ENCODE results near the gene METAP1D. TPM values are rescaled to one million over a fixed set of nuclear protein-coding genes. Genes with fewer than 3 reads are reported as not detected.

METAP1D gene
- polyA plus RNA-seq, 1 of the 3 experiments (the other 2 are of a cell fraction), result 10.3 TPM

DNA sequence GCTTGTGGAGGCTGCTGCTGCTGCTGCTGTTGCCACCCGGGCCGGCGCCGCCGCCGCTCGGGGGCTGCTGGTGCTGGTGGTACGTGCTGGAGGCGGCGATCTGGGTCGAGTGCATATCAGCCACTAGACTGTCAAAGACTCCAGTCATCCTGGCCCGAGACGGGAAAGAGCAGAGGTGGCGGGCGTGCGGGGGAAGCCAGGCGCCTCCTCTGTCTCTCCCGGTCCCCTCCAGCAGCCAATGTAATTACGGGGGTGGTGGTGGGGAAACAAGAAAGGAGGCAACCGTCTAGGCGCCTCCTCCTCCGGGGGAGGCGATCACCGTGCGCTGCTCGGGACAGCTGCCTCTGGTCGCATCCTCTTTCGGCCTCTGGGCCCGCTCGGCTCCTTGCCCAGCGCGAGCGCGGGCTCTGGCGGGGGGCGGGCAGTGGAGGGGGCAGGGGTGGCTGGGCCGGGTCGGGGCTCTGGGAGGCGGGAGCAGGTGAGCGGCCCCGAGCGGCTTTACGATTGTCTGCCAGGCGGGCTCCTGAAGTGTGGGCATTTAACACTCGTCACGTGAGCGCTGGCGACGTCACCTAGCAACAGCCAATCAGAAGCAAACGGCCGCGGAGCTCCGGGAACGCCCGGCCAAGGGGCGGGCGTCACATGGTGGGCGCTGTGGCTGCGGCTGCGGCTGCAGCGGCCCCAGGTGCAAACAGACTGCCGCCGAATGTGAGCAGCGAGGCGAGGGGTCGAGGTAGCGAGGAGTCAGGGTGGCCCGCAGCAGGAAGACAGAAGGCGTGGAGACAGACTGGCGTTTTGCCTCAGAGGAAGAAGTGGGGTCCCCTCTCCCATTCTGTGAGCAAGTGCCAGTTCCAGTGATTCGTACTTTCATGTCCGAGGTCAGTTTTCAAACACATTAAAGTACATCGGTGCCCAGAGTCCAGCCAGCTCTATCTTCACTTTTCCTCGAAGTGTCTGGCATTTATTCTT, 102.9 kb downstream of the METAP1D start, which contains the start of gene DLX2:
TSS of gene DLX2 (minus strand) at position 510 of the 969 bp plus-strand sequence. CDS start at position 148, 362 bp downstream.
- Histone ChIP-seq H3K4me3 (ENCODE audit: low read depth in 2 of 2, low read length in 1 of 2) (peak within 1 kb of the TSS; percentile 51 to 64), H2AFZ (ENCODE audit: low read depth) (peak within 1 kb of the TSS; percentile 90), H3K9ac (peak within 1 kb of the TSS; percentile 27; the same call in 1 of the 2 replicates), H3F3A (replicated peaks; ENCODE audit: insufficient read depth) (peaks cover 15% of the 10 kb centered on the region), H3K9me3 (no peaks in the 10 kb centered on the region), H3K9me2 (no peaks in the 10 kb centered on the region), H3K4me2 (peak within 1 kb of the TSS; percentile 75), H3K27me3 (ENCODE audit: insufficient read depth) (peaks cover 21% of the 10 kb centered on the region; the same call in 1 of the 2 replicates), H4K20me1 (ENCODE audit: insufficient read depth) (no peaks in the 10 kb centered on the region), H3K36me3 (replicated peaks in 1 of 2; ENCODE audit: control insufficient read depth in 1 of 2, insufficient read depth in 2 of 2, low read length in 1 of 2) (no peaks in the 10 kb centered on the region), H3K27ac (ENCODE audit: low read depth in 2 of 2, low read length in 1 of 2) (no peak within 1 kb of the TSS), H3K4me1 (ENCODE audit: control insufficient read depth in 1 of 2, insufficient read depth in 2 of 2, low read depth in 1 of 2, low read length in 1 of 2) (peaks cover 9 to 31% of the 10 kb centered on the region in 2 experiments), H3K79me2 (ENCODE audit: insufficient read depth) (no peaks in the 10 kb centered on the region)
- DNase-seq, result peak; percentile 94
- ChIA-PET CTCF (interaction anchor here (0.6 to 8.7 kb wide), 32 partner anchors 11 to 530 kb away, joined by 3 to 96 read pairs (median 3); partner anchors contain the start of genes DLX1 and HAT1), POLR2A (no interaction called here)
- WGBS (ENCODE audit: low lambda C conversion rate), result under 1% methylated on average over 31 of the region's 74 CpGs
- TF ChIP-seq, protein P1, sequence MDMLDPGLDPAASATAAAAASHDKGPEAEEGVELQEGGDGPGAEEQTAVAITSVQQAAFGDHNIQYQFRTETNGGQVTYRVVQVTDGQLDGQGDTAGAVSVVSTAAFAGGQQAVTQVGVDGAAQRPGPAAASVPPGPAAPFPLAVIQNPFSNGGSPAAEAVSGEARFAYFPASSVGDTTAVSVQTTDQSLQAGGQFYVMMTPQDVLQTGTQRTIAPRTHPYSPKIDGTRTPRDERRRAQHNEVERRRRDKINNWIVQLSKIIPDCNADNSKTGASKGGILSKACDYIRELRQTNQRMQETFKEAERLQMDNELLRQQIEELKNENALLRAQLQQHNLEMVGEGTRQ (IDR thresholded peaks at IDR 0.05; ENCODE audit: borderline replicate concordance, low read depth, low read length), result peak; percentile 79
- TF ChIP-seq, protein P2, sequence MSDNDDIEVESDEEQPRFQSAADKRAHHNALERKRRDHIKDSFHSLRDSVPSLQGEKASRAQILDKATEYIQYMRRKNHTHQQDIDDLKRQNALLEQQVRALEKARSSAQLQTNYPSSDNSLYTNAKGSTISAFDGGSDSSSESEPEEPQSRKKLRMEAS (IDR thresholded peaks at IDR 0.05; ENCODE audit: low read depth), result peak; percentile 72
- TF ChIP-seq, protein P3, sequence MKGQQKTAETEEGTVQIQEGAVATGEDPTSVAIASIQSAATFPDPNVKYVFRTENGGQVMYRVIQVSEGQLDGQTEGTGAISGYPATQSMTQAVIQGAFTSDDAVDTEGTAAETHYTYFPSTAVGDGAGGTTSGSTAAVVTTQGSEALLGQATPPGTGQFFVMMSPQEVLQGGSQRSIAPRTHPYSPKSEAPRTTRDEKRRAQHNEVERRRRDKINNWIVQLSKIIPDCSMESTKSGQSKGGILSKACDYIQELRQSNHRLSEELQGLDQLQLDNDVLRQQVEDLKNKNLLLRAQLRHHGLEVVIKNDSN (IDR thresholded peaks at IDR 0.05; ENCODE audit: borderline replicate concordance, low read depth), result peak; percentile 92
- no peak for TF ChIP-seq RXRA (IDR thresholded peaks at IDR 0.05; ENCODE audit: borderline replicate concordance, low read depth)
- no peak for TF ChIP-seq TAF1 (IDR thresholded peaks at IDR 0.05; ENCODE audit: borderline replicate concordance, low read depth, low read length)
- TF ChIP-seq GATA2 (CRISPR knock-in tag; IDR thresholded peaks at IDR 0.05), result no peak
- TF ChIP-seq, protein P4, sequence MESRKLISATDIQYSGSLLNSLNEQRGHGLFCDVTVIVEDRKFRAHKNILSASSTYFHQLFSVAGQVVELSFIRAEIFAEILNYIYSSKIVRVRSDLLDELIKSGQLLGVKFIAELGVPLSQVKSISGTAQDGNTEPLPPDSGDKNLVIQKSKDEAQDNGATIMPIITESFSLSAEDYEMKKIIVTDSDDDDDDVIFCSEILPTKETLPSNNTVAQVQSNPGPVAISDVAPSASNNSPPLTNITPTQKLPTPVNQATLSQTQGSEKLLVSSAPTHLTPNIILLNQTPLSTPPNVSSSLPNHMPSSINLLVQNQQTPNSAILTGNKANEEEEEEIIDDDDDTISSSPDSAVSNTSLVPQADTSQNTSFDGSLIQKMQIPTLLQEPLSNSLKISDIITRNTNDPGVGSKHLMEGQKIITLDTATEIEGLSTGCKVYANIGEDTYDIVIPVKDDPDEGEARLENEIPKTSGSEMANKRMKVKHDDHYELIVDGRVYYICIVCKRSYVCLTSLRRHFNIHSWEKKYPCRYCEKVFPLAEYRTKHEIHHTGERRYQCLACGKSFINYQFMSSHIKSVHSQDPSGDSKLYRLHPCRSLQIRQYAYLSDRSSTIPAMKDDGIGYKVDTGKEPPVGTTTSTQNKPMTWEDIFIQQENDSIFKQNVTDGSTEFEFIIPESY (IDR thresholded peaks at IDR 0.05; ENCODE audit: borderline replicate concordance, low read depth), result no peak
- peak; percentile 51; the same call in 1 of the 2 replicates for TF ChIP-seq MXI1 (IDR thresholded peaks at IDR 0.05; ENCODE audit: low read depth, low read length)
- no peak for TF ChIP-seq JUND (IDR thresholded peaks at IDR 0.05)
- no peak for TF ChIP-seq MEF2A (IDR thresholded peaks at IDR 0.05; ENCODE audit: borderline replicate concordance, low read depth)
- no peak for TF ChIP-seq GABPA (IDR thresholded peaks at IDR 0.05; ENCODE audit: low read depth)
- no peak for TF ChIP-seq POLR2AphosphoS5 (IDR thresholded peaks at IDR 0.05; ENCODE audit: low read depth, low read length)
- TF ChIP-seq FOXM1 (IDR thresholded peaks at IDR 0.05; ENCODE audit: low read depth), result no peak
- TF ChIP-seq RCOR1 (IDR thresholded peaks at IDR 0.05; ENCODE audit: low read length), result no peak
- no peak for TF ChIP-seq TEAD4 (IDR thresholded peaks at IDR 0.05; ENCODE audit: borderline replicate concordance, insufficient read depth)
- no peak for TF ChIP-seq CHD2 (IDR thresholded peaks at IDR 0.05; ENCODE audit: low read length, partially characterized antibody)
- no peak for TF ChIP-seq FOXJ3 (CRISPR knock-in tag; IDR thresholded peaks at IDR 0.05)
- TF ChIP-seq, protein P5, sequence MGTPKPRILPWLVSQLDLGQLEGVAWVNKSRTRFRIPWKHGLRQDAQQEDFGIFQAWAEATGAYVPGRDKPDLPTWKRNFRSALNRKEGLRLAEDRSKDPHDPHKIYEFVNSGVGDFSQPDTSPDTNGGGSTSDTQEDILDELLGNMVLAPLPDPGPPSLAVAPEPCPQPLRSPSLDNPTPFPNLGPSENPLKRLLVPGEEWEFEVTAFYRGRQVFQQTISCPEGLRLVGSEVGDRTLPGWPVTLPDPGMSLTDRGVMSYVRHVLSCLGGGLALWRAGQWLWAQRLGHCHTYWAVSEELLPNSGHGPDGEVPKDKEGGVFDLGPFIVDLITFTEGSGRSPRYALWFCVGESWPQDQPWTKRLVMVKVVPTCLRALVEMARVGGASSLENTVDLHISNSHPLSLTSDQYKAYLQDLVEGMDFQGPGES (IDR thresholded peaks at IDR 0.05; ENCODE audit: low read depth, low read length), result peak; percentile 25; the same call in 1 of the 2 replicates
- no peak for TF ChIP-seq TCF12 (IDR thresholded peaks at IDR 0.05)
- TF ChIP-seq EZH2phosphoT487 (IDR thresholded peaks at IDR 0.05; ENCODE audit: borderline replicate concordance, low read depth), result no peak
- no peak for TF ChIP-seq SMC3 (IDR thresholded peaks at IDR 0.05; ENCODE audit: low read depth, low read length)
- TF ChIP-seq YY1 (IDR thresholded peaks at IDR 0.05; ENCODE audit: low read depth), result no peak
- TF ChIP-seq, protein P6, sequence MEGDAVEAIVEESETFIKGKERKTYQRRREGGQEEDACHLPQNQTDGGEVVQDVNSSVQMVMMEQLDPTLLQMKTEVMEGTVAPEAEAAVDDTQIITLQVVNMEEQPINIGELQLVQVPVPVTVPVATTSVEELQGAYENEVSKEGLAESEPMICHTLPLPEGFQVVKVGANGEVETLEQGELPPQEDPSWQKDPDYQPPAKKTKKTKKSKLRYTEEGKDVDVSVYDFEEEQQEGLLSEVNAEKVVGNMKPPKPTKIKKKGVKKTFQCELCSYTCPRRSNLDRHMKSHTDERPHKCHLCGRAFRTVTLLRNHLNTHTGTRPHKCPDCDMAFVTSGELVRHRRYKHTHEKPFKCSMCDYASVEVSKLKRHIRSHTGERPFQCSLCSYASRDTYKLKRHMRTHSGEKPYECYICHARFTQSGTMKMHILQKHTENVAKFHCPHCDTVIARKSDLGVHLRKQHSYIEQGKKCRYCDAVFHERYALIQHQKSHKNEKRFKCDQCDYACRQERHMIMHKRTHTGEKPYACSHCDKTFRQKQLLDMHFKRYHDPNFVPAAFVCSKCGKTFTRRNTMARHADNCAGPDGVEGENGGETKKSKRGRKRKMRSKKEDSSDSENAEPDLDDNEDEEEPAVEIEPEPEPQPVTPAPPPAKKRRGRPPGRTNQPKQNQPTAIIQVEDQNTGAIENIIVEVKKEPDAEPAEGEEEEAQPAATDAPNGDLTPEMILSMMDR (IDR thresholded peaks at IDR 0.05), result no peak
- no peak for TF ChIP-seq ELF1 (IDR thresholded peaks at IDR 0.05)

Measured in SK-N-SH (cell line).